Measurements from ENCODE around the gene PDCD4. TPM values are rescaled to one million over a fixed set of nuclear protein-coding genes. Genes with fewer than 3 reads are reported as not detected.

Gene PDCD4
- total and polyA plus RNA-seq, 2 of the 13 experiments (the other 11 are each of a cell fraction or from before 2014, with no cell fraction given), result 22.8 to 56.2 TPM

GRCh38 chr10:110857265-110858171, 14.2 kb upstream of the PDCD4 start (continued):
- TF ChIP-seq HMGXB3 (CRISPR knock-in tag; IDR thresholded peaks at IDR 0.05; ENCODE audit: borderline replicate concordance) (no peak), ZNF329 (CRISPR knock-in tag; IDR thresholded peaks at IDR 0.05; ENCODE audit: low read depth) (peak; percentile 89; the same call in 1 of the 2 replicates), ZNF788 (CRISPR knock-in tag; IDR thresholded peaks at IDR 0.05; ENCODE audit: borderline replicate concordance) (no peak), MEIS1 (CRISPR knock-in tag; IDR thresholded peaks at IDR 0.05; ENCODE audit: borderline replicate concordance) (no peak), HNF4A (CRISPR knock-in tag; IDR thresholded peaks at IDR 0.05) (peak; percentile 44), FIP1L1 (IDR thresholded peaks at IDR 0.05; ENCODE audit: borderline replicate concordance, insufficient read depth, low read depth, low read length) (no peak), ZNF674 (CRISPR knock-in tag; IDR thresholded peaks at IDR 0.05; ENCODE audit: low read depth) (no peak), NR0B2 (CRISPR knock-in tag; IDR thresholded peaks at IDR 0.05) (no peak), ZNF552 (CRISPR knock-in tag; IDR thresholded peaks at IDR 0.05; ENCODE audit: borderline replicate concordance) (no peak), ZFP36L1 (CRISPR knock-in tag; IDR thresholded peaks at IDR 0.05) (no peak), RXRB (CRISPR knock-in tag; IDR thresholded peaks at IDR 0.05; ENCODE audit: borderline replicate concordance) (peak; percentile 58; the same call in 1 of the 2 replicates), TFAP4 (IDR thresholded peaks at IDR 0.05; ENCODE audit: borderline replicate concordance, low read depth) (peak; percentile 99), HOXA7 (CRISPR knock-in tag; IDR thresholded peaks at IDR 0.05) (no peak), FLYWCH1 (CRISPR knock-in tag; IDR thresholded peaks at IDR 0.05) (no peak), USF2 (IDR thresholded peaks at IDR 0.05; ENCODE audit: low read depth, low read length) (no peak), USF2 (CRISPR knock-in tag; IDR thresholded peaks at IDR 0.05; ENCODE audit: borderline replicate concordance) (no peak), ZBTB26 (CRISPR knock-in tag; IDR thresholded peaks at IDR 0.05; ENCODE audit: borderline replicate concordance) (peak; percentile 94), SYNCRIP (IDR thresholded peaks at IDR 0.05; ENCODE audit: insufficient read depth, low read depth, low read length) (no peak)
